K562 (cell line): ENCODE results near the gene COX14. TPM values are rescaled to one million over a fixed set of nuclear protein-coding genes. Genes with fewer than 3 reads are reported as not detected.

Source experiments
- DIDO1 ChIP-seq: fragments of 450-650 bp; IDR thresholded peaks from 2 replicates; pipeline ENCODE4 v1.6.1; 2016; ENCODE audit warnings: low read depth, missing biosample characterization, missing genetic modification characterization
- EP400 ChIP-seq: fragments of 450-650 bp; IDR thresholded peaks from 2 replicates; pipeline ENCODE4 v1.6.1; 2017; ENCODE audit warnings: antibody characterized with exemption, mild to moderate bottlenecking, moderate library complexity
- EWSR1 ChIP-seq: fragments of 450-650 bp; IDR thresholded peaks from 2 replicates; pipeline ENCODE4 v1.6.1; 2018; ENCODE audit warnings: borderline replicate concordance, mild to moderate bottlenecking, low read depth, moderate library complexity; ENCODE audit not compliant: partially characterized antibody
- FIP1L1 ChIP-seq: fragments of 200-400 bp; formaldehyde crosslinking; IDR thresholded peaks from 2 replicates; pipeline ENCODE4 v1.6.1; 2018; ENCODE audit warnings: mild to moderate bottlenecking, low read depth, low read length; ENCODE audit not compliant: poor library complexity, severe bottlenecking
- HDAC8 ChIP-seq: fragments of 450-650 bp; IDR thresholded peaks from 2 replicates; pipeline ENCODE4 v1.6.1; 2016; ENCODE audit warnings: mild to moderate bottlenecking, missing genetic modification characterization, moderate library complexity, missing compliant biosample characterization
- HES1 ChIP-seq: fragments of 450-650 bp; IDR thresholded peaks from 2 replicates; pipeline ENCODE4 v1.6.1; 2016; ENCODE audit warnings: low read depth, mild to moderate bottlenecking, moderate library complexity
- MTA2 ChIP-seq: fragments of 450-650 bp; IDR thresholded peaks from 2 replicates; pipeline ENCODE4 v1.6.1; 2016; ENCODE audit warnings: low read depth
- NFIC ChIP-seq: fragments of 450-650 bp; IDR thresholded peaks from 2 replicates; pipeline ENCODE4 v1.6.1; 2017; ENCODE audit warnings: mild to moderate bottlenecking, inconsistent platforms
- PTTG1 ChIP-seq: fragments of 450-650 bp; IDR thresholded peaks from 2 replicates; pipeline ENCODE4 v1.6.1; 2016; ENCODE audit warnings: low read depth, mild to moderate bottlenecking, missing genetic modification characterization, missing compliant biosample characterization
- RHOXF2B ChIP-seq: fragments of 250-450 bp; sonication (Bioruptor Pico); conservative IDR thresholded peaks from 2 replicates; pipeline ENCODE4 v1.5.1; 2021
- ZNF165 ChIP-seq: fragments of 250-450 bp; sonication (Bioruptor Pico); IDR thresholded peaks from 2 replicates; pipeline ENCODE4 v1.4.0; 2020; ENCODE audit warnings: borderline replicate concordance
- ZNF217 ChIP-seq: sonication (generic); formaldehyde crosslinking; IDR thresholded peaks from 2 replicates; pipeline ENCODE4 v1.8.0; 2022; ENCODE audit warnings: mild to moderate bottlenecking, missing genetic modification reagents
- ZNF253 ChIP-seq: fragments of 250-450 bp; sonication (Bioruptor Pico); conservative IDR thresholded peaks from 2 replicates; pipeline ENCODE4 v1.6.1; 2021; ENCODE audit warnings: mild to moderate bottlenecking
- ZNF3 ChIP-seq: fragments of 250-450 bp; sonication (Bioruptor Pico); IDR thresholded peaks from 2 replicates; pipeline ENCODE4 v1.5.0; 2021; ENCODE audit warnings: mild to moderate bottlenecking, moderate library complexity
- ZNF311 ChIP-seq: fragments of 250-450 bp; sonication (Bioruptor Pico); IDR thresholded peaks from 2 replicates; pipeline ENCODE4 v1.4.0; 2020; ENCODE audit warnings: mild to moderate bottlenecking, moderate library complexity
- ZNF354B ChIP-seq: fragments of 250-450 bp; sonication (Bioruptor Pico); IDR thresholded peaks from 2 replicates; pipeline ENCODE4 v1.4.0; 2020
- polyA plus RNA-seq, 8 experiments: library from polyadenylated mRNA; depleted of rRNA in 4 of 8; stranded (reverse) in 5 of 8; unstranded in 3 of 8; fragments of >200 nt; fragmentation: Nextera tagmentation in 2 of 8; fragmentation: Illumina TruSeq in 1 of 8; extraction: Ambion mirVana in 2 of 8; extraction: Trizol in 1 of 8; gene quantifications; 2 replicates each; pipeline versions ENCODE4 v1.2.1 to v1.2.3, GENCODE V29; 2011 to 2014; ENCODE audit warnings: inconsistent platforms in 1 of 8, missing spikeins in 1 of 8
- total RNA-seq, 7 experiments: library from RNA; depleted of rRNA in 6 of 7; stranded (reverse); fragments of >200 nt in 6 of 7; fragmentation: Illumina TruSeq in 2 of 7; extraction: Trizol in 2 of 7; gene quantifications; 2 replicates each; pipeline versions ENCODE4 v1.2.1 to v1.2.3, GENCODE V29; 2011 to 2021; ENCODE audit warnings: low replicate concordance in 1 of 7
- TF ChIP-seq, protein P1 (sequence below): fragments of 200-400 bp; formaldehyde crosslinking; IDR thresholded peaks from 2 replicates; pipeline ENCODE4 v1.6.1; 2017; ENCODE audit warnings: mild to moderate bottlenecking, low read depth, low read length, moderate library complexity
- TF ChIP-seq, protein P2 (sequence below): fragments of 250-450 bp; sonication (Bioruptor Pico); IDR thresholded peaks from 2 replicates; pipeline ENCODE4 v1.4.0; 2020
- TF ChIP-seq, protein P3 (sequence below): fragments of 450-650 bp; IDR thresholded peaks from 2 replicates; pipeline ENCODE4 v1.6.1; 2018; ENCODE audit not compliant: partially characterized antibody
- TF ChIP-seq, protein P4 (sequence below), 2 experiments: fragments of 450-650 bp in 1 of 2; sonication (generic) in 1 of 2; formaldehyde crosslinking; conservative IDR thresholded peaks; 2 replicates each; pipeline versions ENCODE4 v1.4.0 to v1.8.1; 2020 to 2022; ENCODE audit warnings: mild to moderate bottlenecking in 1 of 2, missing genetic modification reagents in 1 of 2

COX14 gene
- total and polyA plus RNA-seq, 9 of the 15 experiments (the other 6 are each of a cell fraction or from before 2014, with no cell fraction given), result 44.4 to 269 (median 53.4) TPM

- TF ChIP-seq HES1 (no peak), PTTG1 (tag) (no peak), HDAC8 (tag) (no peak), RHOXF2B (CRISPR knock-in tag) (no peak), ZNF253 (CRISPR knock-in tag) (no peak), DIDO1 (tag) (no peak), ZNF354B (no peak), NFIC (0 out of 2 replicates have a peak, but pooled peaks have one; percentile 4), ZNF217 (CRISPR knock-in tag) (no peak), ZNF3 (CRISPR knock-in tag) (no peak), ZNF165 (CRISPR knock-in tag) (no peak), MTA2 (no peak), ZNF311 (CRISPR knock-in tag) (no peak), FIP1L1 (peak; percentile 71), EP400 (peak; percentile 55; the same call in 1 of the 2 replicates), EWSR1 (no peak)
- TF ChIP-seq, protein P1, sequence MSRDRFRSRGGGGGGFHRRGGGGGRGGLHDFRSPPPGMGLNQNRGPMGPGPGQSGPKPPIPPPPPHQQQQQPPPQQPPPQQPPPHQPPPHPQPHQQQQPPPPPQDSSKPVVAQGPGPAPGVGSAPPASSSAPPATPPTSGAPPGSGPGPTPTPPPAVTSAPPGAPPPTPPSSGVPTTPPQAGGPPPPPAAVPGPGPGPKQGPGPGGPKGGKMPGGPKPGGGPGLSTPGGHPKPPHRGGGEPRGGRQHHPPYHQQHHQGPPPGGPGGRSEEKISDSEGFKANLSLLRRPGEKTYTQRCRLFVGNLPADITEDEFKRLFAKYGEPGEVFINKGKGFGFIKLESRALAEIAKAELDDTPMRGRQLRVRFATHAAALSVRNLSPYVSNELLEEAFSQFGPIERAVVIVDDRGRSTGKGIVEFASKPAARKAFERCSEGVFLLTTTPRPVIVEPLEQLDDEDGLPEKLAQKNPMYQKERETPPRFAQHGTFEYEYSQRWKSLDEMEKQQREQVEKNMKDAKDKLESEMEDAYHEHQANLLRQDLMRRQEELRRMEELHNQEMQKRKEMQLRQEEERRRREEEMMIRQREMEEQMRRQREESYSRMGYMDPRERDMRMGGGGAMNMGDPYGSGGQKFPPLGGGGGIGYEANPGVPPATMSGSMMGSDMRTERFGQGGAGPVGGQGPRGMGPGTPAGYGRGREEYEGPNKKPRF, result no peak
- TF ChIP-seq, protein P2, sequence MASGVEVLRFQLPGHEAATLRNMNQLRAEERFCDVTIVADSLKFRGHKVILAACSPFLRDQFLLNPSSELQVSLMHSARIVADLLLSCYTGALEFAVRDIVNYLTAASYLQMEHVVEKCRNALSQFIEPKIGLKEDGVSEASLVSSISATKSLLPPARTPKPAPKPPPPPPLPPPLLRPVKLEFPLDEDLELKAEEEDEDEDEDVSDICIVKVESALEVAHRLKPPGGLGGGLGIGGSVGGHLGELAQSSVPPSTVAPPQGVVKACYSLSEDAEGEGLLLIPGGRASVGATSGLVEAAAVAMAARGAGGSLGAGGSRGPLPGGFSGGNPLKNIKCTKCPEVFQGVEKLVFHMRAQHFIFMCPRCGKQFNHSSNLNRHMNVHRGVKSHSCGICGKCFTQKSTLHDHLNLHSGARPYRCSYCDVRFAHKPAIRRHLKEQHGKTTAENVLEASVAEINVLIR (CRISPR knock-in tag), result no peak
- TF ChIP-seq, protein P3, sequence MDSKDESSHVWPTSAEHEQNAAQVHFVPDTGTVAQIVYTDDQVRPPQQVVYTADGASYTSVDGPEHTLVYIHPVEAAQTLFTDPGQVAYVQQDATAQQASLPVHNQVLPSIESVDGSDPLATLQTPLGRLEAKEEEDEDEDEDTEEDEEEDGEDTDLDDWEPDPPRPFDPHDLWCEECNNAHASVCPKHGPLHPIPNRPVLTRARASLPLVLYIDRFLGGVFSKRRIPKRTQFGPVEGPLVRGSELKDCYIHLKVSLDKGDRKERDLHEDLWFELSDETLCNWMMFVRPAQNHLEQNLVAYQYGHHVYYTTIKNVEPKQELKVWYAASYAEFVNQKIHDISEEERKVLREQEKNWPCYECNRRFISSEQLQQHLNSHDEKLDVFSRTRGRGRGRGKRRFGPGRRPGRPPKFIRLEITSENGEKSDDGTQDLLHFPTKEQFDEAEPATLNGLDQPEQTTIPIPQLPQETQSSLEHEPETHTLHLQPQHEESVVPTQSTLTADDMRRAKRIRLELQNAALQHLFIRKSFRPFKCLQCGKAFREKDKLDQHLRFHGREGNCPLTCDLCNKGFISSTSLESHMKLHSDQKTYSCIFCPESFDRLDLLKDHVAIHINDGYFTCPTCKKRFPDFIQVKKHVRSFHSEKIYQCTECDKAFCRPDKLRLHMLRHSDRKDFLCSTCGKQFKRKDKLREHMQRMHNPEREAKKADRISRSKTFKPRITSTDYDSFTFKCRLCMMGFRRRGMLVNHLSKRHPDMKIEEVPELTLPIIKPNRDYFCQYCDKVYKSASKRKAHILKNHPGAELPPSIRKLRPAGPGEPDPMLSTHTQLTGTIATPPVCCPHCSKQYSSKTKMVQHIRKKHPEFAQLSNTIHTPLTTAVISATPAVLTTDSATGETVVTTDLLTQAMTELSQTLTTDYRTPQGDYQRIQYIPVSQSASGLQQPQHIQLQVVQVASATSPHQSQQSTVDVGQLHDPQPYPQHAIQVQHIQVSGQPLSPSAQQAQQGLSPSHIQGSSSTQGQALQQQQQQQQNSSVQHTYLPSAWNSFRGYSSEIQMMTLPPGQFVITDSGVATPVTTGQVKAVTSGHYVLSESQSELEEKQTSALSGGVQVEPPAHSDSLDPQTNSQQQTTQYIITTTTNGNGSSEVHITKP, result peak; percentile 63
- TF ChIP-seq, protein P4, sequence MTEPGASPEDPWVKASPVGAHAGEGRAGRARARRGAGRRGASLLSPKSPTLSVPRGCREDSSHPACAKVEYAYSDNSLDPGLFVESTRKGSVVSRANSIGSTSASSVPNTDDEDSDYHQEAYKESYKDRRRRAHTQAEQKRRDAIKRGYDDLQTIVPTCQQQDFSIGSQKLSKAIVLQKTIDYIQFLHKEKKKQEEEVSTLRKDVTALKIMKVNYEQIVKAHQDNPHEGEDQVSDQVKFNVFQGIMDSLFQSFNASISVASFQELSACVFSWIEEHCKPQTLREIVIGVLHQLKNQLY (CRISPR knock-in tag; conservative IDR thresholded peaks at IDR 0.05), result no peak
Observed at GRCh38 chr12:50167049-50167828, 55.2 kb downstream of the COX14 start, which contains the start of gene CERS5 (continued).
